Measurements from ENCODE around the gene PYDC1. TPM values are rescaled to one million over a fixed set of nuclear protein-coding genes. Genes with fewer than 3 reads are reported as not detected.
A peak's percentile ranks its signal among the peaks of the same experiment; 100 is the strongest.
"Not testable (repeated sequence)": the region's sequence is repeated elsewhere in the genome, so short reads cannot be mapped to it uniquely, and the experiment has no call there.

Gene PYDC1
- total RNA-seq, 1 donor from 2014 or later = not detected

- Mint-ChIP-seq H3K4me3 (peak overlapping the region; percentile 79), H3K27me3 (ENCODE audit: low read depth) (peaks cover 47% of the 10 kb centered on the region), H3K36me3 (peaks cover 16% of the 10 kb centered on the region), H3K9me3 (no peaks in the 10 kb centered on the region), H3K27ac (no peak overlapping the region), H3K4me1 (peaks cover 13% of the 10 kb centered on the region)
- no peak for TF ChIP-seq CTCF (IDR thresholded peaks at IDR 0.05; ENCODE audit: unreplicated experiment)
- no peak for DNase-seq (ENCODE audit: low spot score in 2 of 2, unreplicated experiment in 2 of 2)
These were observed 15.9 kb downstream of the PYDC1 start for GRCh38 chr16:31200821-31201568.

- DNase-seq (ENCODE audit: low spot score in 2 of 2, unreplicated experiment in 2 of 2); H3K9me3 Mint-ChIP-seq; H3K27ac Mint-ChIP-seq; H3K4me3 Mint-ChIP-seq: not testable (repeated sequence)
- Mint-ChIP-seq H3K36me3 (peaks cover 20% of the 10 kb centered on the region), H3K4me1 (peaks cover 13% of the 10 kb centered on the region), H3K27me3 (ENCODE audit: low read depth) (peaks cover 38% of the 10 kb centered on the region)
These were observed 16.8 kb downstream of the PYDC1 start for GRCh38 chr16:31200111-31200510.

- Mint-ChIP-seq H3K27me3 (ENCODE audit: low read depth) (peaks cover 32% of the 10 kb centered on the region), H3K27ac (no peak overlapping the region), H3K36me3 (peaks cover 24% of the 10 kb centered on the region), H3K4me1 (peaks cover 13% of the 10 kb centered on the region), H3K9me3 (no peaks in the 10 kb centered on the region), H3K4me3 (no peak overlapping the region)
- no peak for TF ChIP-seq CTCF (IDR thresholded peaks at IDR 0.05; ENCODE audit: unreplicated experiment)
- DNase-seq (ENCODE audit: low spot score in 2 of 2, unreplicated experiment in 2 of 2) = no peak
These were observed 17.4 kb downstream of the PYDC1 start for GRCh38 chr16:31199430-31200041.

- H3K27ac Mint-ChIP-seq = no peak overlapping the region
- H3K27me3 Mint-ChIP-seq (ENCODE audit: low read depth) = peaks cover 21% of the 10 kb centered on the region
- no peak for DNase-seq (ENCODE audit: low spot score in 2 of 2, unreplicated experiment in 2 of 2)
- no peak overlapping the region for H3K4me3 Mint-ChIP-seq
- H3K4me1 Mint-ChIP-seq = peaks cover 13% of the 10 kb centered on the region
- H3K9me3 Mint-ChIP-seq = no peaks in the 10 kb centered on the region
- no peak for TF ChIP-seq CTCF (IDR thresholded peaks at IDR 0.05; ENCODE audit: unreplicated experiment)
- peaks cover 29% of the 10 kb centered on the region for H3K36me3 Mint-ChIP-seq
These were observed 18.6 kb downstream of the PYDC1 start for GRCh38 chr16:31198207-31198882.

- H3K4me1 Mint-ChIP-seq = peaks cover 6% of the 10 kb centered on the region
- no peak for DNase-seq (ENCODE audit: low spot score in 2 of 2, unreplicated experiment in 2 of 2)
- H3K36me3 Mint-ChIP-seq = peaks cover 40% of the 10 kb centered on the region
- no peak overlapping the region for H3K27ac Mint-ChIP-seq
- H3K27me3 Mint-ChIP-seq (ENCODE audit: low read depth) = peaks cover 6% of the 10 kb centered on the region
- H3K9me3 Mint-ChIP-seq = no peaks in the 10 kb centered on the region
- TF ChIP-seq CTCF (IDR thresholded peaks at IDR 0.05; ENCODE audit: unreplicated experiment) = no peak
- H3K4me3 Mint-ChIP-seq = no peak overlapping the region
These were observed 20.4 kb downstream of the PYDC1 start for GRCh38 chr16:31196324-31197088.

- not testable (repeated sequence) for H3K27me3 Mint-ChIP-seq (ENCODE audit: low read depth); H3K27ac Mint-ChIP-seq; DNase-seq (ENCODE audit: low spot score in 2 of 2, unreplicated experiment in 2 of 2); H3K4me1 Mint-ChIP-seq; H3K4me3 Mint-ChIP-seq; H3K9me3 Mint-ChIP-seq
- H3K36me3 Mint-ChIP-seq = peaks cover 45% of the 10 kb centered on the region
These were observed 21.1 kb downstream of the PYDC1 start for GRCh38 chr16:31195861-31196260.

All from mesothelial cell of epicardium (in vitro differentiated cells).